ENCODE results near the gene RBP2.

The RBP2 gene

DNA sequence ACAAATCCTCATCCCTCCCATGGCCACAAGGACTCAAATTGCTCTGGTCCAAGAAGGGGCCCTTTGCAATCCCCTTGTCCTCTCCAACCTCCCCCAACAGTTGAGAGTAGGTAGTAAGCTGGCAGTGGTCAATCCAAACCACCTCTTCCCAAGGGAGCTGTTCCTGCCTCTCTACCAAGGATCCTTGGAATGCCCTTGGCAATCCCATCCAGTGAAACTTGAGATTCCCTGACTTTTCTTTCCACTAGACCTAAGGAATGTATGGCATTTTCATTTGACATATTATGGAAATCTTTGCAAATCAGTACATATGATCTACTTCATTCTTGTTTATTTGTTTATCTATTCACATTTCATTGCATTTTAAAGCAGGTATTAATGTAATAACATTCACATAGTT is 4.8 kb upstream of the RBP2 start:
- no peak for DNase-seq (ENCODE audit: low spot score)

GRCh38 chr3:139480585-139480984 is 4.3 kb upstream of the RBP2 start:
- no peak for DNase-seq (ENCODE audit: low spot score)

- no peak for DNase-seq (ENCODE audit: low spot score)
Measured at GRCh38 chr3:139477710-139478640, 1.7 kb upstream of the RBP2 start.

GRCh38 chr3:139473155-139473771 is 3.1 kb downstream of the RBP2 start:
- no peak for DNase-seq (ENCODE audit: low spot score)

DNA sequence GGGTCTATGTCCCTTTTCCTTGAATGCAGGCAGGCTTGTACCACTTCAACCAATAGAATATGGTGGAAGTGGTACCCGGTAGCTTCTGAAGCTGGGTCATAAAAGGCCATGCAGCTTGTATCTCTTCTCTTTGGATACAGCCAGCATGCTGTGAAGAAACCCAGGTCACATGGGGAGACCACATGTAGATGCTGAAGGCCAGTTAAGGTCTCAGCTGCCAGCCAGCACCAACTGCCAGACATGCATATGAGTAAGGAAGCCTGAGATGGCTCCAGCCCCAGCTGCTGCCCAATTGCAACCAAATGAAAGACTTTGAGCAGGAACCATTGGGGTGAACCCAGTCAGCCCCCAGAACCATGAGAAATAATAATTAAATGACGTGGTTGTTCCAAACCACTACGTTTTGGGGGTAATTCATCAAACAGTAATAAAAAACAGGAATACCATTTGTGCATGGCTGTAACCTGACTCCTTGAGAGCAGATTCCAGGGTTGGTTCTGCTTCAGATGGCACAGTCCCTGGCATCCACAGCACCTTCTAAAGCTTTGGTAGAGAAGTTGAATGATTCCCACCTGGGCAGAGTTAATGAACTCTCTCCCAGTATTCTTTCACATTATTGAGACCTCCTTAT is 3.8 kb downstream of the RBP2 start:
- DNase-seq (ENCODE audit: low spot score): no peak

DNA sequence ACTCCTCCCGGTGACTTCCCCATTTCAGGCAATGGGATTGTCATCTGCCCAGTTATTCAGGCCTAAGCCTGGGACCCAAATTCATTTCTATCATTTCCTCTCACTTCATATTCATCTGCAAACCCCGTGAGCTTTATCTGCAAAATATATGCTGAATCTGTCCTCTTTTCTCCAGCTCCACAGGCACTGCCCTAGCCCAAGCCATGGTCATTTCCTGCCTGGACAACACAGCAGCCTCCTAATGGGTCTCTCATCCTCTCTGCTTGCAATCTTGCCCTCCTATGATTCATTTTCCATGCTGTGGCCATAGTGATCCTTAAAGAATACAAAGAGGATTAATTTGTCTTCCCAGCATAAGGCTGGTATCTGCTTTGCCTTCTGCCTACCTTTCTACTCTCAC is 6.1 kb downstream of the RBP2 start:
- DNase-seq (ENCODE audit: low spot score): no peak

DNA sequence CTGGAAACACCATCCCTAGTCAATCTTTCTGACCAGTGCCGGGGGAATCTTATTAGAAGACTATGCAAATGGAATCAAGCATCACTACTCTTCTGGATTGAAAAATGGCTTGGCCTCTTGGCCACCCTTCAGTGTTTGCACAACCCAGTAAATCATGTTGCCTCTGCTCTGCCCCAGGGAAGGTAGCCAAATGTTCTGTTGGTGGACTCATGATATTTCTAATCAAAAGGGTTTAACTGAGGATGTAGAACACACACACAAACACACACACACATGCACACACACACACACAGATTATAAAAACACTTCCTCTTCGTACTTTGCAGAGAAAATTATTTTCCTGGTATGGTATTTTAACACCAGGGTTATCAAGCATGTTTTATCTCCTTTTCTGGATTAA is 7.9 kb downstream of the RBP2 start:
- no peak for DNase-seq (ENCODE audit: low spot score)

DNA sequence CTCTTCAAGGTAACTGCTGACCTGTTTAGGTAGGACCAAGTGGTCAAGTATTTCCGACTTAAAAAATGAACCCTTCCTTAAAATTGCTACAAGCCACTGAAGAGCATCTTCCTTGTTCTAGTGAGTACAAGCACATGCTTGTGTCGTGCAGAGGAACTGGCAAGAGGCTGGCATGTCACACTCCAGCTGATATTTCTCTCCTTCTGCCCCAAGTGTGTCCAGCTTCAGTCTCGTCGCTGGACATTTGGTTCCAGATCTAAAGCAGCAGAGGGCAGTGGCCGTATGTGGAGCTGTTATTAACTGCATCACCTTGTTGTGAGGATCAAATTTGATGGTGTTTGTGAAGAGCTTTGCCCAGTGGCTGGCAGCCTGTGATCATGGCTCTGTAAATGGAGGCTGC is 10.0 kb downstream of the RBP2 start:
- no peak for DNase-seq (ENCODE audit: low spot score)

DNA sequence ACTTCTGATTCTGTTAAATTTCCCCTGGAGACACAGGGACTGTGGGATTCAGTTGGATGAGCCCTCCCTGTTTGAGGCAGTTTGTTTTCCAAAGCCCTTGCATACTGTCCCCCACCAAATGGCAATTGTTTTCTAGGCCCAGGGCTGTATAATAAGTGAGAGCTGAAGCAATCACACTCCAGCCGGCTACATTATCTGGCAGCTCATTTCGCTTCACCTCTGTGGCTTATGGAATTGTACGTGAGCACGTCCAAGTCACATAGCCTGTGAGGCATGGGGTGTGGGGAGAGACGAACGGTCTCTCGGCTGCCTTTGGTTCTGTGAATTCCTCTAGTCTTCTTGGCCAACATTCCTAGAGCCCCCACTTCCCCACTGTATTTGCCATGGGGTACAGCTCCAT is 10.7 kb downstream of the RBP2 start:
- no peak for DNase-seq (ENCODE audit: low spot score)

GRCh38 chr3:139463466-139463865 is 12.8 kb downstream of the RBP2 start:
- DNase-seq (ENCODE audit: low spot score): no peak

GRCh38 chr3:139460529-139460928 is 15.8 kb downstream of the RBP2 start:
- DNase-seq (ENCODE audit: low spot score): no peak

- no peak for DNase-seq (ENCODE audit: low spot score)
Measured at GRCh38 chr3:139460076-139460475, 16.2 kb downstream of the RBP2 start.

GRCh38 chr3:139458348-139458747 is 18.0 kb downstream of the RBP2 start:
- DNase-seq (ENCODE audit: low spot score): no peak

DNA sequence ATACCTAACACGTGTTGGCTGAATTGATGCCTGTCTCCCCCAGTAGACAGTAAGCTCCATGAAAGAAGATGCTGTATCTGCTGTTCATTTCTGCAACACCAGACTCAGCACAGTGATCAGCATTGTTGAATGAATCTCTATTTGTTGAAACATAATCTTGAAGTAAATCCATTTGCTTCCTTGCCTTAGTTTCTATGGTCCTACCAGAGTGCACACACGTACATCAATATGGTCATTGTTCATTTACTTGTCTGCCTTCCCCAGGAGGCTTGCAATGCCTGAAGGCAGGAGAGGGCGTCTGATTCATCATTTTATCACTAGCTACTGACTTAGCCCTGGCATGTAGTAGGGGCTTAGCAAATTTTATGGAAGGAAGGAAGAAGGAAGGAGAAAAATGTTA is 19.2 kb downstream of the RBP2 start:
- DNase-seq (ENCODE audit: low spot score): no peak

- no peak for DNase-seq (ENCODE audit: low spot score)
Measured at GRCh38 chr3:139456386-139456785, 19.9 kb downstream of the RBP2 start.

DNA sequence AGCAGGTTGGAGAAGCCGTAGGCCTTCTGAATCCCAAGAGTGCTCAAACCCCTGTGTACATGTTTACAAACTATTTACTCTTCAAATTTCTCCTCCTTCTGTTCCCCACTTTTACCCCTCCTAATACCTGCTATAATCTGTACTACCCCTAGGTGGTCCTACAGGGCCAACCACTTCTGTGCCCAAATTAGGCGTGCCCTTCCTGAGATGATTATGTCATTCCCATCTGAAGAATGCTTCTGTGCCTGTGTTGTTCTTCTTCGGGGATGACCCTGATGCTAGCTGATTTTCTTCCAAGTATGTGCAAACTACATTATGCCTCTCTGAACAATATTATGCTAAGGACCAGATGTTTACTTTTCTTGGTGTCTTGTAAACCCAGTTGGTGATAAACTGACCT is 20.5 kb downstream of the RBP2 start:
- no peak for DNase-seq (ENCODE audit: low spot score)

GRCh38 chr3:139455206-139455605 is 21.1 kb downstream of the RBP2 start:
- no peak for DNase-seq (ENCODE audit: low spot score)

- DNase-seq (ENCODE audit: low spot score): no peak
Measured at GRCh38 chr3:139454346-139454745, 22.0 kb downstream of the RBP2 start.

- no peak for DNase-seq (ENCODE audit: low spot score)
Measured at GRCh38 chr3:139450159-139450558, 26.2 kb downstream of the RBP2 start.

DNA sequence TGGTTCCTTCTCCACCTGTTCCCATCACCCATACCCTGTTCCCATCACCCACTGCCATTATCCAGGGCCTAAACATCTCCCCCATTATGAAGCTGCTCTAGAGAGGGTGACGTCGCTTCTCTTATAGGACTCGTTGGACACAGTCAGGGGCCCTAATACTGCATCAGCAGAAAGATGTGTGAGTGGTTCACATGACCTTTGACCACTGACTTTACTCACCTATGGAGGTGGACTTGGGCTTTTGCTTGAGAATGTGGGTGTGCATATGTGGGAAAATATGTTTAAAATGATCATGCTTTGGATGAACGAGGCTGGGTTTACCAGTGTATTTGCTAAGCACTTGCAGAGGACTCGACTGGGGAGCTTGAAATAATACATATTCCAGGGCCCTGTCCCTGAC is 26.8 kb downstream of the RBP2 start:
- no peak for DNase-seq (ENCODE audit: low spot score)

GRCh38 chr3:139448104-139448503 is 28.2 kb downstream of the RBP2 start:
- no peak for DNase-seq (ENCODE audit: low spot score)

DNA sequence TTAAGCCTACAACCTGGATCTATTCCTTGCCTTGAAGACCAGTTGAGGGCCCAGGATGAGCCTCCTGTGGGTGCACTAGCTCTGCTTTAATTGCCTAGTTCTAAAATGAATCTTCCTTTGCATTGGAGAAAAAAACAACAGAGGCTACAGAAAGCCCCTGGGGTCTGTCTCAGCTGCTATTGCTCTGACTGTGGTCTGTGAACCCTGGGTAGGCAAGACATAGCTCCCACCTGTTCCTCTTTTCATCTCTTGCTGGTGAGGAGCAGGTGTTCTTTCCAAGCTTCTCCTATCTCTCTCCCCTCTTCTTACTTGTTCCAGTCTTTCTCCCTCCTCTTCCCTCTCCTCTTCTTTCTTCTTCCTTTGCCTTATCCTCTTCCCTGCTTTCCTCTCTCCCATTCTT is 28.8 kb downstream of the RBP2 start:
- DNase-seq (ENCODE audit: low spot score): no peak

DNA sequence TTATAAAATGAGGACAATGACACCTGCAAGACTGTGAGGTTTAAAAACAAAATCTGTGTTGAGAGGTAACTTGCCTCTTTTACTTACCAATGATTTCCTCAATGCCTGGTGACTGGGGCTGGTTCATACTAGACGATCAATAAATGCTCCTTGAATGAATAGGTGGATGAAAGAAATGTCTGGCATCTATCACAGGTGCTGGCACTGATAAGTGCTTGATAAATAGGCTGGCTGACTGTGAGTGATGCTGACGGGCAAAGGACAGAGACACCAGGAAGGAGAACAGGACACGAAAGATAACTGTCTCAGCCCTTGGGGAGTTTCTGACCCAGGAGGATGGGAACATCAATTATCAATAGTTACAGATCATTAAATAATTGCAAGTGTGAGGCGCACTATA is 31.9 kb downstream of the RBP2 start:
- DNase-seq (ENCODE audit: low spot score): no peak
